ENCODE measurements around the gene ZNF425.
"Not testable (repeated sequence)": the region's sequence is repeated elsewhere in the genome, so short reads cannot be mapped to it uniquely, and the experiment has no call there.

Gene ZNF425

GRCh38 chr7:149133028-149133710, 7.0 kb upstream of the ZNF425 start:
- no peak for DNase-seq

- DNase-seq = no peak
These were observed 4.6 kb upstream of the ZNF425 start for GRCh38 chr7:149130572-149131198.

- DNase-seq = no peak
These were observed 640 bp upstream of the ZNF425 start for GRCh38 chr7:149126662-149127266.

GRCh38 chr7:149125189-149125862, 798 bp downstream of the ZNF425 start:
- DNase-seq = no peak

GRCh38 chr7:149109969-149110368, 16.2 kb downstream of the ZNF425 start:
- DNase-seq = no peak

- no peak for DNase-seq
These were observed 21.4 kb downstream of the ZNF425 start for GRCh38 chr7:149104749-149105148.

GRCh38 chr7:149104214-149104613, 21.9 kb downstream of the ZNF425 start:
- DNase-seq = no peak

- no peak for DNase-seq
These were observed 22.7 kb downstream of the ZNF425 start for GRCh38 chr7:149103424-149103823.

GRCh38 chr7:149102666-149103065, 23.5 kb downstream of the ZNF425 start:
- no peak for DNase-seq

- DNase-seq = no peak
These were observed 25.3 kb downstream of the ZNF425 start for GRCh38 chr7:149100821-149101220.

- DNase-seq = no peak
These were observed 27.1 kb downstream of the ZNF425 start for GRCh38 chr7:149099058-149099457.

GRCh38 chr7:149097088-149097487, 29.0 kb downstream of the ZNF425 start:
- DNase-seq = no peak

- DNase-seq = no peak
These were observed 32.9 kb downstream of the ZNF425 start for GRCh38 chr7:149093228-149093627.

GRCh38 chr7:149092244-149092643, 33.9 kb downstream of the ZNF425 start:
- not testable (repeated sequence) for DNase-seq

GRCh38 chr7:149090397-149091195, 35.5 kb downstream of the ZNF425 start, which contains the start of gene ZNF786:
ZNF786 (minus strand) TSS chr7:149090718; CDS start chr7:149090640, 78 bp downstream.
- peak; percentile 53 for DNase-seq

- no peak for DNase-seq
These were observed 38.7 kb downstream of the ZNF425 start for GRCh38 chr7:149087376-149087775.

GRCh38 chr7:149085866-149086265, 40.3 kb downstream of the ZNF425 start:
- DNase-seq = no peak

GRCh38 chr7:149084407-149084806, 41.7 kb downstream of the ZNF425 start:
- no peak for DNase-seq

- no peak for DNase-seq
These were observed 44.2 kb downstream of the ZNF425 start for GRCh38 chr7:149081914-149082313.

GRCh38 chr7:149077594-149077993, 48.5 kb downstream of the ZNF425 start:
- DNase-seq = no peak

- DNase-seq = no peak
These were observed 50.8 kb downstream of the ZNF425 start for GRCh38 chr7:149075286-149075685.

GRCh38 chr7:149074116-149074885, 51.8 kb downstream of the ZNF425 start:
- no peak for DNase-seq

Data from GOT3 (cell line).